Spleen (tissue), 7 donors: Measurements from ENCODE around the gene FCHO1.

Experiments used
- POLR2A ChIP-seq, 3 donors: fragments of 450-650 bp; IDR thresholded peaks; one replicate each; pipeline ENCODE4 v1.5.1; 2017; ENCODE audit warnings: antibody characterized with exemption in 3 of 3, mild to moderate bottlenecking in 1 of 3
- POLR2AphosphoS5 ChIP-seq, 3 donors: sonication (generic); formaldehyde crosslinking; IDR thresholded peaks; one replicate each; pipeline ENCODE4 v1.5.1; 2017; ENCODE audit warnings: antibody characterized with exemption in 3 of 3
- TF ChIP-seq, protein P1 (sequence below), 11 experiments: fragments of 200-600 bp in 7 of 11; fragments of 450-650 bp in 4 of 11; sonication (generic) in 4 of 11; IDR thresholded peaks in 8 of 11; conservative IDR thresholded peaks in 3 of 11; 1 replicate in 7 of 11; 2 replicates in 4 of 11; pipeline versions ENCODE4 v1.4.0 to v1.8.0; 2016 to 2021; ENCODE audit warnings: antibody characterized with exemption in 11 of 11, inconsistent platforms in 4 of 11, mild to moderate bottlenecking in 1 of 11
- donor health status: DM: no; HTN: no; CAD: no; lungs with moderate emphysema.
- donor health status: DM: no; HTN: no; CAD: no.
- donor health status: DM: no; HTN: no; CAD: no.

DNA sequence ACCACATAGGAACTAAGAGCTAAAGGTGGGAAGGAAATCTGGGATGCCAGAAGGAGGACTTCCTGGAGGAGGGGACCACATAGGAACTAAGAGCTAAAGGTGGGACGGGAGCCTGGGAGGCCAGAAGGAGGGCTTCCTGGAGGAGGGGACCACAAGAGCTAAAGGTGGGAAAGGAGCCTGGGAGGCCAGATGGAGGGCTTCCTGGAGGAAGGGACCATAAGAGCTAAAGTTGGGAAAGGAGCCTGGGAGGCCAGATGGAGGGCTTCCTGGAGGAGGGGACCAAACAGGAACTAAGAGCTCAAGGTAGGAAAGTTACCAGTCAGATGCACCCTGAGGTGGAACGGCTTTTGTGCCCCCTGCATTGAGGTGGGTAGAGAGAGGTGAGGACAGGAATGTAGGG lies 9.8 kb upstream of the FCHO1 start:
- TF ChIP-seq, protein P1, sequence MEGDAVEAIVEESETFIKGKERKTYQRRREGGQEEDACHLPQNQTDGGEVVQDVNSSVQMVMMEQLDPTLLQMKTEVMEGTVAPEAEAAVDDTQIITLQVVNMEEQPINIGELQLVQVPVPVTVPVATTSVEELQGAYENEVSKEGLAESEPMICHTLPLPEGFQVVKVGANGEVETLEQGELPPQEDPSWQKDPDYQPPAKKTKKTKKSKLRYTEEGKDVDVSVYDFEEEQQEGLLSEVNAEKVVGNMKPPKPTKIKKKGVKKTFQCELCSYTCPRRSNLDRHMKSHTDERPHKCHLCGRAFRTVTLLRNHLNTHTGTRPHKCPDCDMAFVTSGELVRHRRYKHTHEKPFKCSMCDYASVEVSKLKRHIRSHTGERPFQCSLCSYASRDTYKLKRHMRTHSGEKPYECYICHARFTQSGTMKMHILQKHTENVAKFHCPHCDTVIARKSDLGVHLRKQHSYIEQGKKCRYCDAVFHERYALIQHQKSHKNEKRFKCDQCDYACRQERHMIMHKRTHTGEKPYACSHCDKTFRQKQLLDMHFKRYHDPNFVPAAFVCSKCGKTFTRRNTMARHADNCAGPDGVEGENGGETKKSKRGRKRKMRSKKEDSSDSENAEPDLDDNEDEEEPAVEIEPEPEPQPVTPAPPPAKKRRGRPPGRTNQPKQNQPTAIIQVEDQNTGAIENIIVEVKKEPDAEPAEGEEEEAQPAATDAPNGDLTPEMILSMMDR (IDR thresholded peaks at IDR 0.05 in 8 of 11, conservative IDR thresholded peaks at IDR 0.05 in 3 of 11) = no peak
- TF ChIP-seq POLR2A (IDR thresholded peaks at IDR 0.05) = no peak
- TF ChIP-seq POLR2AphosphoS5 (IDR thresholded peaks at IDR 0.05) = no peak
